OCI-LY7 (cell line): ENCODE results near the gene OR11A1. TPM values are rescaled to one million over a fixed set of nuclear protein-coding genes. Genes with fewer than 3 reads are reported as not detected.

ENCODE experiments used
- BruUV-seq: library from RNA; stranded (reverse); fragments of 400-500 nt; replicated peaks from 2 replicates; lab custom pipeline; 2021; lab: Mats Ljungman, UMichigan
- CTCF ChIA-PET: fragments of 300-600 bp; sonication (Branson Sonifier 250); formaldehyde crosslinking; loops from one replicate; lab custom pipeline; 2022; ENCODE audit warnings: antibody characterized with exemption; ENCODE audit not compliant: unreplicated experiment; lab: Charles Lee
- POLR2A ChIA-PET: fragments of 300-600 bp; sonication (Branson Sonifier 250); formaldehyde crosslinking; loops from one replicate; lab custom pipeline; 2022; ENCODE audit warnings: antibody characterized with exemption; lab: Charles Lee
- DNase-seq: peaks from one replicate; pipeline ENCODE4 v3.0.0-alpha.2; 2015; ENCODE audit warnings: low spot score
- H2AFZ ChIP-seq: fragments of 200-600 bp; sonication (generic), shearing (Covaris generic); 2 replicates; pipeline ENCODE4 v1.6.1; 2014; ENCODE audit warnings: mild to moderate bottlenecking, antibody characterized with exemption, low read length, moderate library complexity
- H3K27ac ChIP-seq: fragments of 200-600 bp; sonication (generic); 2 replicates; pipeline ENCODE4 v1.5.1; 2014; ENCODE audit warnings: mixed run types, low read depth, mild to moderate bottlenecking, moderate library complexity, low read length, inconsistent platforms; ENCODE audit not compliant: poor library complexity, severe bottlenecking
- H3K36me3 ChIP-seq: fragments of 200-600 bp; sonication (generic); 2 replicates; pipeline ENCODE4 v1.6.1; 2014; ENCODE audit warnings: mild to moderate bottlenecking, antibody characterized with exemption, low read length, moderate library complexity, mixed read lengths; ENCODE audit not compliant: insufficient read depth
- H3K4me1 ChIP-seq: fragments of 200-600 bp; sonication (generic); 2 replicates; pipeline ENCODE4 v1.5.1; 2014; ENCODE audit warnings: mild to moderate bottlenecking, low read length; ENCODE audit not compliant: insufficient read depth, poor library complexity, severe bottlenecking
- H3K4me2 ChIP-seq: fragments of 200-600 bp; sonication (generic); 2 replicates; pipeline ENCODE4 v1.6.1; 2014; ENCODE audit warnings: mild to moderate bottlenecking, low read length
- H3K4me3 ChIP-seq: fragments of 200-600 bp; sonication (generic); 2 replicates; pipeline ENCODE4 v1.5.1; 2014; ENCODE audit warnings: mild to moderate bottlenecking, low read depth, low read length; ENCODE audit not compliant: poor library complexity, severe bottlenecking
- H3K79me2 ChIP-seq: fragments of 200-600 bp; sonication (generic); 2 replicates; pipeline ENCODE4 v1.6.1; 2016; ENCODE audit warnings: low read depth, mild to moderate bottlenecking, low read length, moderate library complexity, mixed read lengths; ENCODE audit not compliant: insufficient read depth
- H3K9me2 ChIP-seq: fragments of 200-600 bp; sonication (generic); 2 replicates; pipeline ENCODE4 v1.6.1; 2016; ENCODE audit warnings: mild to moderate bottlenecking, low read length, mixed read lengths; ENCODE audit not compliant: insufficient read depth
- H3K9me3 ChIP-seq: fragments of 200-600 bp; sonication (generic); 2 replicates; pipeline ENCODE4 v1.6.1; 2014; ENCODE audit warnings: mild to moderate bottlenecking, mixed run types, low read length, mixed read lengths
- H4K20me1 ChIP-seq: fragments of 200-600 bp; sonication (generic); 2 replicates; pipeline ENCODE4 v1.6.1; 2014; ENCODE audit warnings: mild to moderate bottlenecking, antibody characterized with exemption, low read length, moderate library complexity, mixed read lengths; ENCODE audit not compliant: insufficient read depth
- EZH2phosphoT487 ChIP-seq: fragments of 200-600 bp; sonication (generic); IDR thresholded peaks from 2 replicates; pipeline ENCODE4 v1.6.1; 2018; ENCODE audit warnings: low read depth, borderline replicate concordance, mild to moderate bottlenecking, mixed run types, antibody characterized with exemption, low read length, moderate library complexity, mixed read lengths
- intact Hi-C: fragments of 100-400 bp; cut with micrococcal nuclease; formaldehyde crosslinking; loops from one replicate; pipeline ENCODE4 v1.10.0; 2022; ENCODE audit not compliant: unreplicated experiment
- total RNA-seq, 2 experiments: library from RNA; depleted of rRNA in 1 of 2; stranded (reverse); fragments of >200 nt in 1 of 2; shearing (Covaris generic) in 1 of 2; gene quantifications; 2 replicates each; pipeline ENCODE4 v1.2.3, GENCODE V29; 2014 to 2022
- TF ChIP-seq, protein P1 (sequence below): fragments of 200-600 bp; sonication (generic); conservative IDR thresholded peaks from 2 replicates; pipeline ENCODE4 v1.5.1; 2014; ENCODE audit warnings: mild to moderate bottlenecking, antibody characterized with exemption, low read length, moderate library complexity, mixed read lengths

Gene OR11A1
- total RNA-seq, 2 experiments from 2014 or later: not detected

DNA sequence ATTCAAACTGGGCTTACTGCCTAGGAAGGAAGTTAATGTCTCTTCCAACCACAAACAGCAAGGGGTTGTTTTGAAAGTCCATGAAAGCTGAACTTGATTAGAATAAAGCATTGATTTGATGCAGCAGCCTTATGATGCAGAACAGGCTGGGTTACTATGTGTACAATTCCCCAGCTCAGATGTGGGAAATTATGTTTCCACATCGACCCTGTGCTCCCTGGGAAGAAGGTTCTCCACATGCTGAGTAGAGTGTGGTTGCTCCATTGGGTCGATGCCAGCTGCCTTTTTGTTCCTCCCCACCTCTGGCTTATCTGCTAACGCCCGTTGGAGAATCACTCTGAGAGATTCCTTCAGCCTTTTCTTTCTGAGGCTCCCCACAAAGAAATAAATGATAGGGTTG, 29.7 kb upstream of the OR11A1 start:
- Histone ChIP-seq H3K9me3 (no peaks in the 10 kb centered on the region), H3K36me3 (no peaks in the 10 kb centered on the region), H3K27ac (no peak overlapping the region), H3K9me2 (no peaks in the 10 kb centered on the region), H3K4me3 (no peak overlapping the region), H3K79me2 (no peaks in the 10 kb centered on the region), H2AFZ (no peak overlapping the region), H3K4me2 (no peak overlapping the region), H4K20me1 (no peaks in the 10 kb centered on the region), H3K4me1 (no peaks in the 10 kb centered on the region)
- BruUV-seq: no TSS peak
- ChIA-PET POLR2A (no interaction called here), CTCF (no interaction called here)
- intact Hi-C loops: no loop called here
- no peak for DNase-seq
- TF ChIP-seq, protein P1, sequence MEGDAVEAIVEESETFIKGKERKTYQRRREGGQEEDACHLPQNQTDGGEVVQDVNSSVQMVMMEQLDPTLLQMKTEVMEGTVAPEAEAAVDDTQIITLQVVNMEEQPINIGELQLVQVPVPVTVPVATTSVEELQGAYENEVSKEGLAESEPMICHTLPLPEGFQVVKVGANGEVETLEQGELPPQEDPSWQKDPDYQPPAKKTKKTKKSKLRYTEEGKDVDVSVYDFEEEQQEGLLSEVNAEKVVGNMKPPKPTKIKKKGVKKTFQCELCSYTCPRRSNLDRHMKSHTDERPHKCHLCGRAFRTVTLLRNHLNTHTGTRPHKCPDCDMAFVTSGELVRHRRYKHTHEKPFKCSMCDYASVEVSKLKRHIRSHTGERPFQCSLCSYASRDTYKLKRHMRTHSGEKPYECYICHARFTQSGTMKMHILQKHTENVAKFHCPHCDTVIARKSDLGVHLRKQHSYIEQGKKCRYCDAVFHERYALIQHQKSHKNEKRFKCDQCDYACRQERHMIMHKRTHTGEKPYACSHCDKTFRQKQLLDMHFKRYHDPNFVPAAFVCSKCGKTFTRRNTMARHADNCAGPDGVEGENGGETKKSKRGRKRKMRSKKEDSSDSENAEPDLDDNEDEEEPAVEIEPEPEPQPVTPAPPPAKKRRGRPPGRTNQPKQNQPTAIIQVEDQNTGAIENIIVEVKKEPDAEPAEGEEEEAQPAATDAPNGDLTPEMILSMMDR: no peak
- no peak for TF ChIP-seq EZH2phosphoT487

GRCh38 chr6:29483735-29484134, 26.9 kb upstream of the OR11A1 start:
- no peak for DNase-seq
- Histone ChIP-seq H3K9me3 (no peaks in the 10 kb centered on the region), H3K4me1 (no peaks in the 10 kb centered on the region), H3K36me3 (no peaks in the 10 kb centered on the region), H3K79me2 (no peaks in the 10 kb centered on the region), H2AFZ (no peak overlapping the region), H4K20me1 (no peaks in the 10 kb centered on the region), H3K4me3 (no peak overlapping the region), H3K4me2 (no peak overlapping the region), H3K27ac (no peak overlapping the region), H3K9me2 (no peaks in the 10 kb centered on the region)
- intact Hi-C loops: no loop called here
- TF ChIP-seq EZH2phosphoT487: no peak
- TF ChIP-seq, protein P1: no peak
- ChIA-PET POLR2A (no interaction called here), CTCF (no interaction called here)
- BruUV-seq: no TSS peak

DNA sequence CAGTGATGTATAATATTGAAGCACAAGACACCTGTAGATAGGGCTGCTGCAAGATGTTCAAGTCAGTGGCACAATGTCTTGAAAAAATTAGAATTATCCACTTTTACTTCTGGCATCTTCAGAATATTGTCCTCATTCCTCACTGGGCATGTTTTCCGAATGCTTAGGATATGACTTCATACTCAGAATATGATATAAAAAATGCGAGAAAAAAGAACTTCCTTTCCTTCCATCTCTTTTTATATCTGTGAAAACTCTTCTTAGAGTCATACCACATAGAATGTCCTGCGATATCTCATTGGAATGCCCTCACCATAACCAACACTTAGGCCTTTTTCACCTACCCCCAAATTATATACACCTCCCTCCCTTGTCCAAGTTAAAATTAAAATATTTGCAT, 26.3 kb upstream of the OR11A1 start:
- H2AFZ ChIP-seq: no peak overlapping the region
- H3K27ac ChIP-seq: no peak overlapping the region
- no peaks in the 10 kb centered on the region for H3K9me3 ChIP-seq
- H3K4me1 ChIP-seq: no peaks in the 10 kb centered on the region
- H3K79me2 ChIP-seq: no peaks in the 10 kb centered on the region
- H3K4me2 ChIP-seq: no peak overlapping the region
- no peaks in the 10 kb centered on the region for H3K9me2 ChIP-seq
- no peaks in the 10 kb centered on the region for H4K20me1 ChIP-seq
- intact Hi-C loops: no loop called here
- ChIA-PET POLR2A (no interaction called here), CTCF (no interaction called here)
- no peak overlapping the region for H3K4me3 ChIP-seq
- H3K36me3 ChIP-seq: no peaks in the 10 kb centered on the region
- no peak for DNase-seq
- TF ChIP-seq, protein P1: no peak
- no TSS peak for BruUV-seq
